ENCODE results near the gene CDC42.

DNA sequence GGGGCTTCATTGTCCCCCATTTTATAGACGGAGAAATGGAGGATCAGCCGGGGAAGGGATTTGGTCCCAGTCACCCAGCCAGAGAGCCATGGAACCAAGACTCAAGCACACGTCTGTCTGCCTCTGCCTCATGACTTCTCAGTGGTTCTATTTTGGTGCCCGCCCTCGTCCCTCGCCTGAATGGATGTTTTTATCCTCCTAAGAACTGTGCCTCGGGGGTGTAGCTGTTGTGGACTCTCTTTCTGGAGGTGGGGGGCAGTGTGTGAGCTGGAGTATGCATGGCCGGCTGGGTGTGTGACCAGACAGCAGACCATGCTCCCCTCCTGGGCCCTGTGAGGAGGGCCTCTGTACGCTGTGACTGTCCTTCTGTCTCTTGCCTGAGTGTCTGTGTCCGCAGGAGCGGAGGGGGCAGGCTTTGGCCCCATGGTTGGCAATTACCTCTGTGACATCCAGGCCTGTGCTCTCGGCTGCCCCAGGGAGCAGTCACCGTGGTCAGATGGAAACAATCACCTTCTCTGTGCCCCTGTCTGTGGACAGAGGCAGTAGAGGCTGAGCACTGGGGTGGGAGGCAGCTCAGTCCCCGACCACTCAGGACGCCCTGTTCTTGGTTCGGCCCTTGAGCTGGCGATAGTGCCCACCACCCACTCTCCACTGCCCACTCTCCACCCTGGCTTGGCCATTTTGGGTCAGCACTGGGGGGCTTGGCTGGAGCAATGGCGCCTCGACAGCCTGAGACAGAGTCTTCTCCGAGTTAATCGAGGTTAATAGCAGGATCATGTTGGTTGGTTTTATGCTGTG, 70.0 kb downstream of the CDC42 start:
- TF ChIP-seq POLR2A (IDR thresholded peaks at IDR 0.05; ENCODE audit: low read depth), result no peak
- TF ChIP-seq, protein P1, sequence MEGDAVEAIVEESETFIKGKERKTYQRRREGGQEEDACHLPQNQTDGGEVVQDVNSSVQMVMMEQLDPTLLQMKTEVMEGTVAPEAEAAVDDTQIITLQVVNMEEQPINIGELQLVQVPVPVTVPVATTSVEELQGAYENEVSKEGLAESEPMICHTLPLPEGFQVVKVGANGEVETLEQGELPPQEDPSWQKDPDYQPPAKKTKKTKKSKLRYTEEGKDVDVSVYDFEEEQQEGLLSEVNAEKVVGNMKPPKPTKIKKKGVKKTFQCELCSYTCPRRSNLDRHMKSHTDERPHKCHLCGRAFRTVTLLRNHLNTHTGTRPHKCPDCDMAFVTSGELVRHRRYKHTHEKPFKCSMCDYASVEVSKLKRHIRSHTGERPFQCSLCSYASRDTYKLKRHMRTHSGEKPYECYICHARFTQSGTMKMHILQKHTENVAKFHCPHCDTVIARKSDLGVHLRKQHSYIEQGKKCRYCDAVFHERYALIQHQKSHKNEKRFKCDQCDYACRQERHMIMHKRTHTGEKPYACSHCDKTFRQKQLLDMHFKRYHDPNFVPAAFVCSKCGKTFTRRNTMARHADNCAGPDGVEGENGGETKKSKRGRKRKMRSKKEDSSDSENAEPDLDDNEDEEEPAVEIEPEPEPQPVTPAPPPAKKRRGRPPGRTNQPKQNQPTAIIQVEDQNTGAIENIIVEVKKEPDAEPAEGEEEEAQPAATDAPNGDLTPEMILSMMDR (IDR thresholded peaks at IDR 0.05), result no peak
- no peak for TF ChIP-seq POLR2AphosphoS5 (IDR thresholded peaks at IDR 0.05)
